GM18507 (cell line): ENCODE measurements around the gene SLC25A5.
"Not testable (repeated sequence)": the region's sequence is repeated elsewhere in the genome, so short reads cannot be mapped to it uniquely, and the experiment has no call there.

Experiments used
- DNase-seq: peaks from one replicate; pipeline ENCODE4 v3.0.0; 2011; ENCODE audit warnings: low read depth; ENCODE audit not compliant: insufficient read length; ENCODE audit errors: extremely low spot score
- FAIRE-seq: peaks from 2 replicates; lab custom pipeline; 2011; peaks lifted over from hg19 to GRCh38; lab: Jason Lieb, UNC

Gene SLC25A5

GRCh38 chrX:119474615-119475388, 6.6 kb downstream of the SLC25A5 start:
- FAIRE-seq (no peak), DNase-seq (no peak)

GRCh38 chrX:119475389-119476101, 7.3 kb downstream of the SLC25A5 start:
- no peak for DNase-seq
- FAIRE-seq = no peak

DNA sequence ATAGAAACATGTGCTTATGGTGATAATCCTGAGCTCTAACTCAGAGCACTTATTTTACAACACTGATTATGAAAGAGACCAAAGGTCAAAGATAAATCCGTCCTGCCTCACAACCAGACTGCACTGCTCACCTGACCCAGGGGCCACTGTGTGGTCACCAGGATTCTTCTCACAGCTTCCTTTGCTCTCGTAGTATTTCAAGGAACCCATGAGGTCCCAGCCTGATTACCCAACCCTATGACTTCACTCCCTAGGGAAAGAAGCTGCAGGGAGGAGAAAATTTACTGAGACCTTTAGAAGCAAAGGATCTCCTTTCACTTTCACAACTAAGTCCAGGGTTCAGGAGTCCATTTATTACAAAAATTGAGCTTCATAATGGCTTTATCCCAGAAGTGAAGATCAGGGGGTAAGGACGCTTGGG, 9.6 kb downstream of the SLC25A5 start:
- FAIRE-seq (no peak), DNase-seq (no peak)

DNA sequence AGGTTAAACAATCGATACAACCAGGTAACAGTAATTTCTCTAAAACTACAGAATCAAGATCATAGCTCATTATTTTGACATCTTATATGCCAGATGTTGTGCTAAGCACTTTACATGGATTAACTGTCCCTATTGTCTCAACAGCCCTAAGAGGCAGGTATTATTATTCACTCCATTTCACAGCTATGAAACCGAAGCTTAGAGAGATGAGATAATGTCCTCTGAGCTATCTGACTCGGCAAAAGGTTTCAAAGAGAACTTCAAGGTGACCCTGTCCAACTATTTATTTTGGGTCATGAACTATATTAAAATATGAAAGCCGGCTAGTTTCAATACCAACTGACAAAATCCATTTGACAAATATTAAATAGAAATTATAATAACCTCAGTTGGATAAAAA, 10.3 kb downstream of the SLC25A5 start:
- FAIRE-seq (no peak), DNase-seq (no peak)

DNA sequence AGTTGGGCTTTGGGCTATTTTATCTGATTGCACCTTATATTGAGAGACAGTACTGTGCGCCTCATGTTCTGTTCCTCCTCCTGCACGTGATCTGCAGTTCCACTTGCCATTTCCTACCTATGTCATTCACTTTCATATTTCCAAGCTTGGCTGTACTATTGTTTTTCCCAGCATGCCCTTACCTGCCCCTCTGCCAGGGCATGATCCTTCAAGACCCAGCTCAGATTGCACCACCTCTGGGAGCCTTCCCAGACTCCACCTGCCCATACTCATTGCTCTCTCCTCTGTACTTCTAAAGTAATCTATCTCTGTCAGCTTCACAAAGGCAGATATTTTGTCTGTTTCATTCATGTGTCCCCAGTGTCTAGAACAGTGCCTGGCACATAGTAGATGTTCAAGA, 11.6 kb downstream of the SLC25A5 start:
- no peak for FAIRE-seq
- no peak for DNase-seq

- FAIRE-seq (no peak), DNase-seq (no peak)
These were observed 13.1 kb downstream of the SLC25A5 start for GRCh38 chrX:119481323-119481801.

DNA sequence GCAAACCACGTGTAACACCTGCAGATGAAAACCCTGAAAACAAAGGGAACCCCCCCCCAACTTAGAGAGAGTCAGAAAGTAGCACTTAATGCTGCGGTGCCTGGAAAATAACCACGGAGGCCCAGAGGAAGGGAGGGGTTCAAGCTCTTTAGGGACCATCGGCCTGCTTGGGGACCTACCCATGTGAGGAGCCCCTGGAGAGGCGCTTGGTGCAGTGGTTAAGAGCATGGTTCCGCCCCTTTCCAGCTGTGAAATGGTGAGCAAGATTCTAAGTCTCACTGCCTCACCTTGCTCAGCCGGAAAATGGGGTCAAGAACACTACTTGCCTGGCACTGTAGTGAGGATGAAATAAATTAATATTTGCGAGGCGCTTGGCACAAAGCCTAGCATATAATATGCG, 13.8 kb downstream of the SLC25A5 start:
- FAIRE-seq (no peak), DNase-seq (no peak)

DNA sequence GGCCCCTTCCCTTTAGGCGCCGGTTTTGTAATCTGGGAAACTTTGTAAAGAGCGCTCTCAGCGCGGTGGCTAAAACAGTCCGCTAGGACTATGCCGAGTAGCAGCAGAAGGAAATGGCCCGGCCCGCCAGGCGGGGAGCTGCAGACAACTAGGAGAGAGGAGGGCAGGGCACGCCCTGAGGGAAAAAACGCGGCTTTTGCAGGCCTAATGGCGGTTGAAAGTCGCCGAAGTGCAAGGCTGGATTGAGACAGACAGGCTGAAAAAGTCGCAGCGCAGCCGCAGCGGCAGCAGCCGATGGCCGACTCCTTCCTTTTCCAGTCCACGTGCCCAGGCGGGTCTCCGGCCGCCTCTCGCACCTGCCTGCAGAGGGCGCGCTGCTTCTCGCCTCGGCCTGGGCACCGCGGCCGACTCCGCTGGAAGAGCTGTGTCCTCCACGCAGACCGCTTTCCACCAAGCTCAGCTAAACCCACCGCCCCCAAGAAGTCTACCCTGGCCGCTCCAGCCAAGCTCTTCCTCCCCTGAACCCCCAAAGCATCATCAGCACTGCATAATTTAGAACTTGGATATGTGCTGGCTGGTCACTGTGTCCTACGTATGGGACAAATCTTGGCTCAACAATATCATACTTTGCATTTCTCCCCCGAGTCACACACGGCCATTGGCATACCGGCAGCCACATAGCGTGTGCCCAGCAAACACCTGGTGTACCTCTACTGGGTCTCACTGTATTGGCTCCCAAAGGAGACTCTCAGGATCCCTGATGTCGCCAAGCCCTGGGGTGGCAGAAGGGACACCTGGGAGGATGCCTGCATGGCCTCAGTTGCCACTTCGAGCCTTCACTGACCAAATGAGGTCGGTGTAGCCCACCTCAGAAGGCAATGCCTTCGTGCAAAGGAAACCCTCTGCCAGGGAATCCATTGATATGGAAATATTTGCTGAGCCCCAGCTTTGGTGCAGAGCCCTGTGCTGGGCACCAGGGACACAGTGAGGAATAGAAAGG, 14.5 kb downstream of the SLC25A5 start:
- FAIRE-seq (peak; percentile 9), DNase-seq (no peak)

GRCh38 chrX:119486745-119487144, 18.5 kb downstream of the SLC25A5 start:
- FAIRE-seq (no peak), DNase-seq (no peak)

DNA sequence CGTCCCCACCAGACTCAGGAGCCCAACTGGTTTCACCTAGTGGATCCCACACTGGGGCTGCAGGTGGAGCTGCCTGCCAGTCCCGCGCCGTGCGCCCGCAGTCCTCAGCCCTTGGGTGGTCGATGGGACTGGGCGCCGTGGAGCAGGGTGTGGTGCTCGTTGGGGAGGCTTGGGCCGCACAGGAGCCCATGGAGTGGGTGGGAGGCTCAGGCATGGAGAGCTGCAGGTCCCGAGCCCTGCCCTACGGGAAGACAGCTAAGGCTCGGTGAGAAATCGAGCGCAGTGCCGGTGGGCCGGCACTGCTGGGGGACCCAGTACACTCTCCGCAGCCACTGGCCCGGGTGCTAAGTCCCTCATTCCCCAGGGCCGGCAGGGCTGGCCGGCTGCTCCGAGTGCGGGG, 19.5 kb downstream of the SLC25A5 start:
- DNase-seq, FAIRE-seq: not testable (repeated sequence)

DNA sequence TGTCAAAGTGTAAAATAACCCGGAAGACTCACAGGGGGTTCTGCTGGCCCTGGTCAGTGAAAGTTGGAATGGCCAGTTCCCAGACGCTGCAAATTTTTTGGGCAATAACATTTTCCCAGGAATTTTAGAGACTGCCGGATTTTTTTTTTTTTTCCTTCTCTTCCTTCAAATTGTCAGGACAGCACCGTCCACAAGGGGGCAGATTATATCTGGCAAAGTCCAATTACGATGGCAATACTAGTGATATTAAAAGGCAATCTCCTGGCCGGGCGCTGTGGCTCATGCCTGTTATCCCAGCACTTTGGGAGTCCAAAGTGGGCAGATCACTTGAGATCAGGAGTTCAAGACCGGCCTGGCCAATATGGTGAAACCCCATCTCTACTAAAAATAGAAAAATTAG, 20.5 kb downstream of the SLC25A5 start:
- FAIRE-seq = no peak

GRCh38 chrX:119489212-119490074, 21.2 kb downstream of the SLC25A5 start:
- DNase-seq (no peak), FAIRE-seq (no peak)

More for the DNA sequence above, 20.5 kb downstream of the SLC25A5 start:
- no peak for DNase-seq

DNA sequence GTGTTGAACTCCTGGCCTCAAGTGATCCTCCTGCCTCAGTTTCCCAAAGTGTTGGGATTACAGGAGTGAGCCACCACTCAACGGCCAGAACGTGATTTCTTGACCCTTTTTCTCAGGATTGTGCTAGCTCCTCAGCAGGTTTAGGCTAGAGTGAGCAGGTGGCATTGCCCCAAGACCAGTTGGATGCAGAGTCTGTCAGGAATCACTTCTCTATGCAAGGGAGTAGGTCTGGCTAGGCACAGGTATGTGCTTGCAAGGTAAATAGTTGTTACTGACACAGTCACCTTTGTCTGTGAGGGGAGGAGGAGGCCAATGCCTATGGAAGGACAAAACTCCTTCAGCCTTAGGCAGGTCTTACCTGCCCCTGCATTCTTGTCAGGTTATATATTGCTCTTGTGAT, 24.2 kb downstream of the SLC25A5 start:
- DNase-seq (no peak), FAIRE-seq (no peak)

- not testable (repeated sequence) for FAIRE-seq
These were observed 25.7 kb downstream of the SLC25A5 start for GRCh38 chrX:119493851-119494495.

DNA sequence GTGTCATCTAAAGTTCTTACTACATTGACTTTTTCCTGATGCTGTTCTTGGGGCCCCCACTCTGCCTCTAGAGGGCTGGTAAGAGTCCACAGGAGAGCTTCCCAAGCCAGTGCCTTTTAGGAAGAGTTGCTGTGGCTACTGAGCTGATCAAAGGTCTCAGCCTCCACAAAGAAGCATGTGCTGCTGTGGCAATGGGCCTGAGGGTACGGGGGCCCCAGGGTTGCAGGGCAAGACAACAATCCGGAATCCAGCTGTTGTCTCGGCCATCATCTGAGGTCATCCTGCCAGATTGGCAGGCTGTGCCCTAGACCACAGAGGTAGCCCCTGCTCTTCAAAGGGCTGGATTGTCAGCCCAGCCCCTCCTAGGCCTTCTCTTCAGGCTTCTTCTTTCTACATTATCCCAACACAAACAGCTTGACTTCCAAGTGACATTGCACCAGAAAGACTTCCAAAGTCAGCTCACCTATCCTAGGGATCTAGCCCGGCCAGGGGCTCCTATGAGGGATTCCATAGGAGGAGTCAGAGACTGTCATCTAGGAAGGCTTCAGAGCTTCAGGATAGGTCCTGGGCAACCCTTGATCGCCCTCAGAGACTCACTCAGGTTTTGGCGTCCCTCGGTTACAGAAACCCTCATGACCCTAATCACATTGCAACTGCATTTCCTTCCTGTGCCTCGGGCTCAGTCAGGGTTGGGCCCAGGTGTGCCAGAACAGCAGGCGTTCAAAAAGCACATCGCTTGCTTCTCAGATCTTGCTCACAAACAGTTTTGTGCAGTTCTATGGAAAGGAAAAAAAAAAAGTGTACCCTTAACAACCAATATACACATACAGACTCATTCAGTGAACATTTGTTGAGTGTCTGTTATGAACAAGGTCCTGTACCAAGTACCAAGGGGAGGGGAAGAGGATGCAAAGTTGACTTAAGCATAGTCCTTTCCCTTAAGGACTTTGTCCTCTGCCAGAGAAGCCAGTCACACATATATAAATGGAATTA, 27.8 kb downstream of the SLC25A5 start:
- DNase-seq = no peak
- FAIRE-seq = no peak

More at GRCh38 chrX:119493851-119494495, 25.7 kb downstream of the SLC25A5 start:
- not testable (repeated sequence) for DNase-seq

- no peak for DNase-seq
- FAIRE-seq = no peak
These were observed 28.9 kb downstream of the SLC25A5 start for GRCh38 chrX:119497185-119497584.
